ENCODE data around the gene S100A12.
"Not testable (repeated sequence)": the region's sequence is repeated elsewhere in the genome, so short reads cannot be mapped to it uniquely, and the experiment has no call there.

The S100A12 gene

DNA sequence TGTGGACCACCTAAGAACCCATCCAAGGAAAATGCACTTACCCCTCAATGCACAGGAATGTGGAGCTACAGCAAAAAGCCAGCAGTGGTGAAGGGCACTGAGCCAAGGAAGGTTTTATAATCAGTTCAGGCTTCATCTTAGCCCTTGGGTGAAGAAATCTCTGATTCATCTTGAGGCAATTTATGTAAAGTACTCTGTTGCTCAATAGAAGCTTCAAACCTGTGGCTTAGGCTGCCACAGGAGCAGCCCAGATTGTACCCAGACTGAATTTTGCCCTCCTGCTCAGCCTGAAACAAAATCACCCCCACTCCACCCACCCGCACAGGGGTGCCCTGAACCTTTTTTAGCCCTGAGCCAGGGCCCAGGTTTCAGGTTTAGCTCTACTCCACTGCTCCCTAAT lies at the start of gene S100A12:
Gene S100A12 (minus strand): TSS at position 111 of the 400 bp plus-strand sequence. CDS start 1,029 bp downstream, outside the sequence.
- DNase-seq (ENCODE audit: low read depth), result peak; percentile 64

DNA sequence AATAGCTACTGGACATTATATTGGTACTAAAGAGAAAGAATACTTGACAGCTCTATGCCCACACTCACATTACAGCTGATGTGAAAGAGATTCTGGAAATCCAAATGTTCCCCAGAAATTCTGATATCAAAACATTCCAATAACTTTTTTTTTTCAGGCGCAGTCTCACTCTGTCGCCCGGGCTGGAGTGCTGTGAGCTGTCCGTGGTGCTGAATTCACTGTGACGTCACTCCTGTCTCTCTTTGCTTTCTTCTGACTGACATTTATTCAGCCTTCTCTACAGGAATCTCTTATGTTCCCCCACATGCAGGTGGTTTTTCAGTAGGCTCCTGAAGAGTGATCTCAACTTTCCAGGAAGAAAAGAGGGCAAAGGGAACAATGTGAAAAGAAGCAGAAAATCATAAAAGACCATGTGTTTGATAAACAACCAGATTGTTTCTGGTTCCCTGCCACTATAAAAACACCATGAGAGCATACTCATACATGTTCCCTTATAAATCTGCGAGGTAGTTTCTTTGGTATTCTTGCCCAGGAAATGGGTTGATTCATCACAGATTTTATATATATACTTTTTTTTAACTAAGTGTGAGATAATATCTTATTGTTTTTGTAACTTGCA lies 47.1 kb upstream of the S100A12 start:
- no peak for DNase-seq (ENCODE audit: low read depth)

DNA sequence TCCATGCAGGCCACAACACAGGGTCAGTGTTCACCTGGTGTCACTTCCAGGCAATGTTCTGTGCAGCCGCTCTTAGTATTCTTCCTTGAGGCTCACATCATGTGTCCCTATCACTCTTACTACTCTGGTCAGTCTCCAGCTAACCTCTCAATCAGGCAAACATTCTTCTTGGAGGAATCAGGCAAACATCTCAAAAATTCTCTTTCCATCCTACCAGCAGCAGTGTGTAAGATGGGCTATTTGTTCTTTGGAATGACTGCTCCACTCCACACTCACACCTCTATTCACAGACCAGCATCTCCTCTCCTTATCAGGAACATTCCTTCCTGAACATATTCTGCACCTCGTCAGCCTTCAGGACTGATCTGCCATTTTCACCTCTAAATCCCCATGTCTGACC lies 44.9 kb upstream of the S100A12 start:
- DNase-seq (ENCODE audit: low read depth), result no peak

DNA sequence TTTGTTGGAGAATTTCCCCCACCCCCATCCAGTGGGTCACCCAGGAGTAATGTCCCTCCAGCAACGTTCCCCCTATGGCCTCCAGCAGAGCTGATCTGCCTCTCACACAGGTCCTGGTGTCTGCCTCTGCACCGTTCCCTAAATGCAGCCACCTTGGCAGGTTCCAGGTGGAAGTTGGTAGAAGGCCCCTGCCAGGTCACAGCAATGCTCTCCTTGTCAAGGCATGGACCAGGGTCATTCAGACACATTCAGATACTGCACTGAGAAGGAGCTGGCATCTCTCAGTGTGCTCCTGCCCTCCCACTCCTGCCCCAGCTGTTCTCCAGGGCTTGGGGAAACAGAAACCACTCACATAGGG lies 44.0 kb upstream of the S100A12 start:
- not testable (repeated sequence) for DNase-seq (ENCODE audit: low read depth)

DNA sequence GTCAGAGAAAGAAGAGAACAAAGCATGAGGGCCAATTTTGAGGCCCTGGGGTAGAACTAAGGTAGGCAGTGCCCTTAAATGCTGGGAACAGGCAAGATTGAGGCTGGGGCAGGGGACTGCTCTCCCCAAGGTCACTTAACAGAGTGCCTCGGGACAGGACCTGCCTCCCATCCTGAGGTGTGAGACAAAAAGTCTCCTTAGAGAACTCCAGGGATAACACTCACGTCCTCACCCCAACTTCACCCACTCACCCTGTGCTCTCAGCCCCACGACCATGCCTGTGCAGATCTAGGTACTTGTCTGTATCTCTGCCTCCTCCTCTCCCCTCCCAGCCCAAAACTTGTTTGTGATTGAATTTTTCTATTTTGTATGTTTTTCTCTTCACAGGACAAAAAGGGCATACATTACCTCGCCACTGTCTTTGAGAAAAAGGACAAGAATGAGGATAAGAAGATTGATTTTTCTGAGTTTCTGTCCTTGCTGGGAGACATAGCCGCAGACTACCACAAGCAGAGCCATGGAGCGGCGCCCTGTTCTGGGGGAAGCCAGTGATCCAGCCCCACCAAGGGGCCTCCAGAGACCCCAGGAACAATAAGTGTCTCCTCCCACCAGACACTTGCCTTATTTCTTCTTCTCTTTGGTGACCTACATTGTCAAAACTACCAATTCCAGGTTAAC lies 43.5 kb upstream of the S100A12 start:
- DNase-seq (ENCODE audit: low read depth), result not testable (repeated sequence)

DNA sequence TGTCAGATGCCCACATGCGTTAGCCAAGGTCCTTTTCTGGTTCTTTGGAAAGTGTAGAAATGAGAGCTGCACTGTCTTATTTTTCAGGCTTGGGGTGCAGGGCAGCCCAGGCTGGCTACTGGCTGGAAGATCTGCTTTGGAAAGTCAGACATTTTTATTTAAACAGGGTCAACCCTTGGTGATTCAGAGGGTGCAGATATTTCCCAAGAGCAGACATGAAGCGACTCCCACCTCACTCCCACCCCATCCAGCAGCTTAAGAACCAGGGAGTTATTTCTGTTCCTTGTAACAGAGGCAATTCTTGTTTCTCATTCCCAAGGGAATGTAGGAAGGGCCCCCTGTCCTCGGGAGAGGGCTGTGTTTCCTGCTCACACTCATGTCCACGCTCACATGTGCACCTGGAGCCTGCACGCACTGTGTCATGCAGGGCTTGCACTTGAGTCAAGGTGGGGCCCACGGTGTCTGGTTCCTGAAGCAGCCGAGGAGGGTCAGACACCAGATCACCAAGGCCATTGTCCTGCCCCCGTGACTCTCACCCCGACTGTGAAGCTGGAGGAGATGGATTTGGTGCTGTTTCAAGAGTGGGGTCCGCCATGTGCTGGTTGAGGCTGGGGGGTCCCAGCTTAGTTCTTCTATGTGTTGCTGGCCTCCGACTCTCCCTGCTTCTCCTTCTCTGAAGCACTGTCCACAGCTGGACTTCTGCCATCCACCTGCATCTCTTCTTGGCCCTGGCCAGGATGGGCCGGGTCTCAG lies 41.9 kb upstream of the S100A12 start:
- DNase-seq (ENCODE audit: low read depth), result no peak

DNA sequence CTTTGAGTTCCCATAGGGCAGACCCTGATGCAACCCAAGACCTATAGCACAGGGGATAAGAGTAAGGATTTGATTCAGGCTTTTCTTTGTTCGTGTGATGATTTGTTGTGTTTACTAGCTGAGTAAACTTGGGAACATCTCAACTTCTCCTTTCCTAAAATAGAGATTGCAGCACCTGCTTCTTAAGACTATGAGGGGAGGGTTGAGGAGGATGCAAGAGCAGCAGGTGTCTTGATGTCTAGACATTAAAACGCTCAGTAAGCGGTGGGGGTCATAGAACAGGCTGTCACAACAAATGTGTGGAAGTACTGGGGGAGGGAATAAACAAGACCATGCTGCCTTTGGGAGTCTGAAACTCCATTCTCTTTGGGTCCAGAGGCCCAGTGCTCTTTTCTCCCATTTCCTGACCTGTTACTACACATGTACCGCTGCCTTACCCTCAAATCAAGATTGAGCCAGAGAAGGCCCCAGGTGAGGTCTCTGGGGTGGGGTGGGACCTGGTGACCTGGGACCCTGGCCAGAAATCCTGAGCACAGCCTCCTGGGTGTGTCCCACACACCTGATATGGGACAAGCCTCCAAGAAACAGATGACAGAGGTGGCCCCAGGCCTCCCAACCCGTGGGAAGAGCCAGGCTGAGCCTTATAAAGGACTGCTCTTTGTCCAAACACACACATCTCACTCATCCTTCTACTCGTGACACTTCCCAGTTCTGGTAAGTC lies 40.6 kb upstream of the S100A12 start, which contains the start of gene S100A7A:
Gene S100A7A (plus strand): TSS at position 671 of the 721 bp plus-strand sequence. CDS start 1,563 bp downstream, outside the sequence.
- no peak for DNase-seq (ENCODE audit: low read depth)

DNA sequence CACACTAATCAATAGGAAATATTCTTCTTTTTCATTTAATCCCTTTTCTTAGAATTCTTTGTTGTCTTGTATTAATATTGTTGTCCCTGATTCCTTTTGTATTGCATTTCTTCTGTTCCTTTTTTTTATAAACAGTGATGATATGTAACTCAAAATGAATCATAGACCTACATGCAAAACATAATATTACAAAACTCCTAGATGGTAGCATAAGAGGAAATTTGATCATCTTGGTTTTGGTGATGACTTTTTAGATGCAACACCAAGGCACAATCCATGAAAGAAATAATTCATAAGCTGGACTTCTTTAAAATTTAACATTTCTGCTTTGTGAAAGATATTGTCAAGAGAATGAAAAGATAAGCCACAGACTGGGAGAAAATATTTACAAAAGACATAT lies 38.5 kb upstream of the S100A12 start:
- not testable (repeated sequence) for DNase-seq (ENCODE audit: low read depth)

DNA sequence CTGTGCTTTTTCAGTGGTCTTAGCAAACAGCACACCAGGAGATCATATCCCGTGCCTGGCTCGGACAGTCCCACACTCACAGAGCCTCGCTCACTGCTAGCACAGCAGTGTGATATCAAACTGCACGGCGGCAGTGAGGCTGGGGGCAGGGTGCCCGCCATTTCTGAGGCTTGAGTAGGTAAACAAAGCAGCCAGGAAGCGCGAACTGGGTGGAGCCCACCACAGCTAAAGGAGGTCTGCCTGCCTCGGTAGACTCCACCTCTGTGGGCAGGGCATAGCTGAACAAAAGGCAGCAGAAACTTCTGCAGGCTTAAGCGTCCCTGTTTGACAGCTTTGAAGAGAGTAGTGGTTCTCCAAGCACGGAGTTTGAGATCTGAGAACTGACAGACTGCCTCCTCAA lies 31.9 kb upstream of the S100A12 start:
- DNase-seq (ENCODE audit: low read depth), result not testable (repeated sequence)

DNA sequence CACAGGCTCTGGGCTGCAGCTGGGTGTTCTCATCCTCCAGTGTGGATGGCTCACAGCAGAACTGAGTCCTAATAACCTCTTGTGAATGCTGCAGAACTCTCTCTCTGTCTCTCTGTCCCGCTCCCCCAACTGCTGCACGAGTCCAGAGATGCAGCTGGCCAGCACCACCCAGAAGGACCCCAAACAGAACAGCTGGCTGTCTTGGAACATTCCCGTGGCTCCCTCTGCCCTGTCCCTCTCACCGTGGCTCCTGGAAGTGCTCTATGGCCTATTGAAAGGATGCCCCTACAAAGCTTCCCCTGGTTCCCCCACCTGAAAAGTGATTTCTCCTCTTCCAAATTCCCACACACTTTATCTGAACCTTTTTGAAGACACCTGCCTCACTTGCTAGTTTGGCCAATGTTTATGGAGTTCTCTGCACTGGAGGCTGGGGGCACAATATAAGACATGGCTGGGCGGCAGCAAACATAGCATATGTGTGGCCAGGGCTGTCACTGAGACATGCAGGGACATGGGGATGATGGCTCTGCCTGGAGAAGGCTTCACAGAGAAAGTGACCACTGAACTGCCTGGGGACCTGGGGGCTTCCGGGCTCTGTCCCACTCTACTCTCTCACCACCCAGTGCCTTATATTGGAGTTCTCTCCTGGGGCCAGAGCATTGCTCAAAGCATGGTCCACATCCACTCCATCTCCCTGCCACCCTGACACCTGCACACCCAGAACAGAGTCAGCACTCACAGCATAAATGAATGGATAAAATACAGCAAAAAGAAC lies 30.6 kb upstream of the S100A12 start:
- not testable (repeated sequence) for DNase-seq (ENCODE audit: low read depth)

DNA sequence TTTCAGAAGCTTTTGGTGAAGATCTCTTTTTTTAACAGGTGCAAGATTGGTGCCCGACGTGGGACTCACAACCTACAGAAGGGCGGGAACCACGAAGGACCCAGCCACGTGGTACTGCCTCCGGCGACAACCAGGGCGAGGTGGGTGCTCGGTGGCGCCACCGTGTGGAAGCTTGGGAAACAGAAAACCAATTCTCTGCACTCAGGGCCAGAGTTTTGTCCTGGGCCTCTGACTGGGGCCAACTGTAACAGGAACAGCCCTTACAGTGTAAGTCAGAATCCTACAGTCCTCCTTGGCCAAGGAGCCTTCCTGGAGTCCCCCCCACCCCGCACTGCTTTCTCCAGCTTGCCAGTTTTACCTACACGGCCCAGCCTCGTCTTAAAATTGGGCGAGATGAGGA lies 29.3 kb upstream of the S100A12 start:
- no peak for DNase-seq (ENCODE audit: low read depth)

DNA sequence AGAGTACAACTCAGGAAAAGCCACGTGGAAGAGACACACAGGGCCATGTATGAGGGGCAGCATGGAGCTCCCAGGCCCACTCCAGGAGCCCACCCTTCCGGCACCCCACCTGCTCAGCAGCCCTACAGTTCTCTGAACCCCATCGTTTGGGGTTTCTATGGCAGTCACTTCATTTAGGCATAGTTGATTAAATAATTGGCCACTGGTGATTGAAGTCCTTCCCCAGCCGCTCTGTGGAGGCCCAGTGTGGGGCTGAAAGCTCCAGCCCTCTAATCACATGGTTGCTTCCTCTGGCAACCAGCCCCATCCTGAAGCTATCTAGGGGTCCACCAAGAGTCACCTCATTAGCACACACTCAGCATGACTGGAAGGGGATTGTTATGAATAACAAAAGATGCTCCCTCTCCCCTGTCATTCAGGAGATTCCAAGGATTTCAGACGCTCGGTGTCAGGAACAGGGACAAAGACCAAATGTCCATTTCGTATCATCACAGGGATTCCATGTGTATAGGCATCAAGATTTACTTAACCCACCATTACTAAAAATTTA lies 28.7 kb upstream of the S100A12 start:
- DNase-seq (ENCODE audit: low read depth), result no peak

DNA sequence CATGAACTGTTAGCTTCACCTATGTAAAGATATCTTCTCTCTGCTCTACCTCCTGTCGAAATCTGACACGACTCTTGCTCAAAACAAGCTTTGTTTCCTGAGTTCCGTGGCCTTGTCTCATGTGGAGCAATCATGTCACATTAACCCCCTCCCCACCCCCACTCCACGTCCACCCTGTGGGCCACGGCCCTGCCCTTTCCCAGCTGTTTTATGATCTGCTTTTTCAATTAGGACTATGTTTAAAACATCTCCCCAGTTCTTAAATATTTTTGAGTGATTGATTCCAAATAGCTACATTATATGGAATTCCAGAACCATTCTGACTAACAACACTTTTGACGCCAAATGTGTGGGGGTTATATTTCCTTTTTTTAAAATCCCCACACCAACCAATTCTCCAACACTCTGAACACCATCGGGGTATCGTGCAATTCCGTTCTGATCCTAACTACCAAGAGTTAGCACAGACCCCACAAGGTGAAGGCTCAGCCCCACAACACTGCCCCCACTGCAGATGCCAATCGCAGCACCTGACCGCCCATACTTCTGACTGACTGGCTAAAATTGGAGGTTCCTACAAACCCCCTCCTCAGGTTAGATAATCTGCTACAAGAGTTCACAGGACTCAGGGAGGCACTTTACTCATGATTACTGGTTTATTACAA lies 28.1 kb upstream of the S100A12 start:
- no peak for DNase-seq (ENCODE audit: low read depth)

DNA sequence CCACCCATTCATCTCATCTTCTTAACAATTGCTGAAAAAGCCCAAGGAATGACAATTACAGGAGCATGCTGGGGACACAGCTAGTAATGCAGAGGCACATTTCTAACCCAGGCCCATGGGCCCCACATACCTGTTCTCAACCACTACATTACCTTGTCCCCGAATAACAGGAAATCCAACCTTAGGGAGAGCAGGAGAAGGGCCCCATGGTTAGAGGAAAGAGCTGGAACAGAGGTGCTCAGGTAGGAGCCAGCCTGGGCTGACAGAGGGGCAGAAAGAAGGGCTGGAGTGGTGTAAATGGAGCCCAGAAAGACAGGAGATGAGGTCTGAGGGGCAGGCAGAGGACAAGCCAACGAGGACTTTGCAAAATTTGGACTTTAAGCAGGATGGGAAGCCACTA lies 26.8 kb upstream of the S100A12 start:
- DNase-seq (ENCODE audit: low read depth), result no peak

DNA sequence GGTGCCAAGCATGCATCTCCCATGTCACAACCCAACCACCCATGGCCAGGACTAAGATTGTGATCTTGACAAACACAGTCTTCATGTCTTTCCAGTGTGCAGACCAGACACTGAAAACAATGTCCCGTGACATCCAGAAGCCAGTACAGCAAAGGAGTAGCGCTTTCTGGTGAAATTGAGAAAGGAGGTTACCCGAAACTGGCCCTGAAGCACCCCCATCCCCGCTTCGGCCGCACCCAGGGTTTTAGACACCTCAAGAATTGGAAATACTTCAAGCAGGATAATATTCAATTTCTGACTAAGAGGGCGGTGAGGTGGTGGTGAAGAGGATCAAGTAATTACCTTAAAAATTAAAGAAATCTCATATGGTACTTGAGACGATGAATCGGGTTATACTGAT lies 26.0 kb upstream of the S100A12 start:
- no peak for DNase-seq (ENCODE audit: low read depth)

DNA sequence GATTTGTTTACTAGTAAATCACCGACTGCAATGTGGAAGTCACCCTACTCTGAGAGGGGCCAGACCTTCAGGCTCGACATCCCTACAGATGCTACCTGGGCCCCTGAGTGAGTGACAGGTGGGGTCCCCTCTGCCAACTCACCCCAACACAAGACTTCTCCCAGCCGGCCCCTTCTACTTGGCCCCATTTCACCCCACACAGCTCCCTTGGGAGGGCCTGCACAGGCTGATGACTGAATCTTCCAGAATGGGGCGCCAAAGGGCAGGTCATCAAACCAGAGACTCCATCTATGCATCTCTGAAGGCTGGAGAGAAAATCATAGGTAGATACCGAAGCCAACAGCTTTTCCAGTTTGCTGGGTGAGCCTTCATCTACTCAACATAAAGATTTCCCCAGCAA lies 24.8 kb upstream of the S100A12 start:
- DNase-seq (ENCODE audit: low read depth), result no peak

DNA sequence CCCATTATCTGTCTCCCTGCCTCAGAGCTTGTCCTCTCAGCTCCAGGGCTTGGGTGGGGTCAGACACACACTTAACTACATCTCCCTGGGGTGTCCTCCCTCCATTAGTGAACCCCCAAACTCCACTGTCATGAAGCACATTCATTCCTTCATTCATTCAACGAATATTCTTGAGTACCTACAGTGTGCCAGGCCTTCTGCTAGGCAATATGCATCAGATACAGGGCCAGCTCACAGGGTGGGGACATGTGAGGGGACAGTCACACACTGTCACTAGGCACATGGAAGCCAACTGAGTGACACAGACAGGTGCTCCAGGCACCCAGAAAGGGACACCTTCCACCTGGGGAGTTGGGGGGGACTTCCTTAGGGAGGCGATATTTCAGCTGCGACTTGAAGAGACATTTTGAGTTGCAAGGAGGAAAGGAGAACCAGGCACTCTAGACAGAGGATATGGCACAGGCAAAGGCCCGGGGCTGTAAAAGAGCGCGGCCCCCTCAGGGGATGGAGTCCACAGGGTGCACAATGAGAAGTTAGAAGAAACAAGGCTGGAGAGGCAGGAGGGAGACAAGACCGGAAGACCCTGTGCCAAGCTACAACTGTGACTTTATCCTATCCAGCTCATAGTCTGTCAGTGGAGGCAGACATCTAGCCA lies 24.1 kb upstream of the S100A12 start:
- no peak for DNase-seq (ENCODE audit: low read depth)

DNA sequence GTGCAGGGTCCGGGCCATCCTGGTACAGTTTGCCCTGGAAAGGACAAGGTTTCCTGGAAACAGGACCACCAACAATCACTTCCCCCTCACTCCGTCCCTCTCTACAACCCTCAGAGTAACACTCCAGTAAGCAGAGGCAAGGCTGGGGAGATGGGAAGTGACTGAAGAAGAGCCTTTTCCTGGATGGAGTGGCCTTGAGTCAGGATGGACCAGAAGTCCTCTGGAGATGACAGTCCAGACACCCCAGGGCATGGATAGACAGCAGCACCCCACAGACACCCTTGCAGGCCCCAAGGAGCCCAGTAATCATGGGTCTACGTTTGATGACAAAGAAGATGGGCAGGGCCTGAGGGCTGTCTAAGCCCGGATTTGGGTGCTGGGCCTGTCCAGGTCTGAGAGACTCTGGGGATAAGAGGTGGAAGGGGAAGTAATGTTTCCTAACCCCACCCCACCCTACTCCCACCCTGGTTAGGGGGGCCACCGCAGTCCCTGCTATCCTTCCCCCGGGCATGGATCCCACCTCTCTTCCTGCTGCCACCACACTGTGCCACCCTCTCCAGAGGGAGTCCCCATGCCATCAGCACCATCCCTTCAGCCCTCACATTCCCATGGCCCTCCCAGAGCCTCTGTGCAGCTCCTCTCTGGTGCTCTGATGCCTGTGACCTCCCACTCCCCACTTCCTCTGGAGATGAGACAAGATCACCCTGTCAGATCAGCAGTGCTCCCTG lies 22.7 kb upstream of the S100A12 start:
- DNase-seq (ENCODE audit: low read depth), result no peak

DNA sequence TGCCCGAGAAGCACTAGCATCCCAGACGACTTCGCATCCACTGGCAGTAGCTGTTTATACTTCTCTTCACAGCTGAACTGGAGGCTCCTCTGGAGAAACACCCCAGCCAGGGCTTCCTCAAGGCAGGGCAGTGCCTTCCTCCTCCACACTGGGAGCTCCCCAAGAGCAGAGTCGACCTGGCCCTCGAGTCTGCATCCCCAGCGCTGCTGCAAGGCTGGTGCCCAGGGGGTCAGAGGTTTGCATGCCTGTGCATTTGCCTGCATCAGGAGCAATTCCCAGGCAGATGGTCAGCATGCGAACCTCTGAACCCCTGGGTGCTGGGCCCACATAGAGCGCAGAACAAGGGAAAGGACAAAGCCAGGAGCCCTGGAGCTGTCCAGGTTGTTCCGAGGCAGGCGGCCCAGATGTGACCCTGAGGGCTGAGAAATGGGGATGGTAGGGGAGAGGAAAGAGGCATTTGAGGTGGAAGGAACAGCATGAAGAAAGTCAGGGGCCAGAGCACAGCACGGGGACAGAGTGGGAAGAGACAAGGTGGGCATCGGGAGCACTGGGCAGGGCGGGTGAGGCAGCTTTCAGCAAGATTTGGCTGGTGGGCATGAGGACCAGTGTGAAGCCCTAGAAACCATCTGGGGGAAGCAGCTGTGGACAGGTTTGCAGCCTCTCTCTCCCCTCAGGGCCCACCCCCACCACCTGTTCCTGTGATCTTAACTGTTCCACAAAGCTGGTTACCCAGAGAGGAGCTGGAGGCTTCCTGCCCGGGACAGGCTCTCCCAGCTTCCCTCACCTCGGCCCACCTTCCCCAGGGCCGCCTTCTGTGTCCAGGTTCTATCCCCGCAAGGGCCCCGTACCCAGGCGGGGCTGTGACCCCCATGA lies 21.9 kb upstream of the S100A12 start:
- no peak for DNase-seq (ENCODE audit: low read depth)

All from GM04503 (cell line).